DND-41 (cell line): Measurements from ENCODE around the gene FAM13A.

ENCODE experiments used
- ATAC-seq: fragments of 200-7000 bp; cut with Tn5 transposase; 3 replicates; pipeline ENCODE4 v1.9.1; 2021; ENCODE audit warnings: low read depth; ENCODE audit not compliant: insufficient read depth
- DNase-seq: peaks from one replicate; pipeline ENCODE4 v3.0.0-alpha.2; 2020
- H2AFZ ChIP-seq: 2 replicates; pipeline ENCODE4 v1.6.0; 2012; ENCODE audit warnings: low read depth, low read length
- H3K27ac ChIP-seq: 2 replicates; pipeline ENCODE4 v1.5.1; 2012; ENCODE audit warnings: low read length, inconsistent platforms
- H3K27me3 ChIP-seq: fragments of 200-600 bp; sonication (generic); 2 replicates; pipeline ENCODE4 v1.6.0; 2012; ENCODE audit warnings: low read length, mild to moderate bottlenecking, inconsistent platforms; ENCODE audit not compliant: insufficient read depth, poor library complexity
- H3K36me3 ChIP-seq: 2 replicates; pipeline ENCODE4 v1.5.1; 2012; ENCODE audit warnings: low read length, inconsistent platforms; ENCODE audit not compliant: insufficient read depth
- H3K4me1 ChIP-seq: 2 replicates; pipeline ENCODE4 v1.5.1; 2012; ENCODE audit warnings: mild to moderate bottlenecking, low read length; ENCODE audit not compliant: insufficient read depth
- H3K4me2 ChIP-seq: 2 replicates; pipeline ENCODE4 v1.6.0; 2012; ENCODE audit warnings: mild to moderate bottlenecking, moderate library complexity, low read length, inconsistent platforms; ENCODE audit not compliant: insufficient read depth
- H3K4me3 ChIP-seq, 2 experiments: fragments of 200-600 bp in 1 of 2; shearing (Covaris generic) in 1 of 2; 2 replicates each; pipeline ENCODE4 v1.5.1; 2012 to 2016; ENCODE audit warnings: inconsistent platforms in 2 of 2, low read length in 2 of 2, mild to moderate bottlenecking in 2 of 2, low read depth in 1 of 2, moderate library complexity in 1 of 2
- H3K79me2 ChIP-seq: 2 replicates; pipeline ENCODE4 v1.6.0; 2012; ENCODE audit warnings: low read length, inconsistent platforms; ENCODE audit not compliant: insufficient read depth
- H3K9ac ChIP-seq: 2 replicates; pipeline ENCODE4 v1.6.0; 2012; ENCODE audit warnings: low read depth, mild to moderate bottlenecking, inconsistent platforms, low read length, moderate library complexity
- H3K9me3 ChIP-seq: 2 replicates; pipeline ENCODE4 v1.5.1; 2012; ENCODE audit warnings: low read length, moderate library complexity, mild to moderate bottlenecking, inconsistent platforms; ENCODE audit not compliant: insufficient read depth, severe bottlenecking
- H4K20me1 ChIP-seq: 2 replicates; pipeline ENCODE4 v1.6.0; 2012; ENCODE audit warnings: low read length; ENCODE audit not compliant: insufficient read depth
- CTCF ChIP-seq: IDR thresholded peaks from 2 replicates; pipeline ENCODE4 v1.5.1; 2012; ENCODE audit warnings: borderline replicate concordance, low read length, moderate library complexity, mild to moderate bottlenecking; ENCODE audit not compliant: poor library complexity, severe bottlenecking; ENCODE audit errors: extremely low read depth
- EZH2 ChIP-seq: IDR thresholded peaks from 3 replicates; pipeline ENCODE4 v1.6.1; 2012; ENCODE audit warnings: borderline replicate concordance, low read depth, mild to moderate bottlenecking, moderate library complexity, low read length, inconsistent platforms; ENCODE audit not compliant: severe bottlenecking

The FAM13A gene

GRCh38 chr4:88752754-88753153, 304.2 kb downstream of the FAM13A start:
- Histone ChIP-seq H3K4me3 (no peak overlapping the region), H3K27me3 (no peaks in the 10 kb centered on the region), H3K9ac (no peak overlapping the region), H3K79me2 (no peaks in the 10 kb centered on the region), H4K20me1 (no peaks in the 10 kb centered on the region), H3K27ac (no peak overlapping the region), H2AFZ (no peak overlapping the region), H3K4me2 (no peak overlapping the region), H3K36me3 (peaks cover 19% of the 10 kb centered on the region), H3K9me3 (no peaks in the 10 kb centered on the region), H3K4me1 (no peaks in the 10 kb centered on the region)
- TF ChIP-seq EZH2 (no peak), CTCF (no peak)
- DNase-seq (no peak), ATAC-seq (no peak)

- H2AFZ ChIP-seq: no peak overlapping the region
- H3K9me3 ChIP-seq: no peaks in the 10 kb centered on the region
- no peak for TF ChIP-seq EZH2
- TF ChIP-seq CTCF: no peak
- no peak overlapping the region for H3K4me3 ChIP-seq
- H4K20me1 ChIP-seq: no peaks in the 10 kb centered on the region
- no peaks in the 10 kb centered on the region for H3K79me2 ChIP-seq
- no peaks in the 10 kb centered on the region for H3K27me3 ChIP-seq
- H3K36me3 ChIP-seq: peaks cover 23% of the 10 kb centered on the region
- no peak for ATAC-seq
- H3K27ac ChIP-seq: no peak overlapping the region
- no peak overlapping the region for H3K4me2 ChIP-seq
- no peaks in the 10 kb centered on the region for H3K4me1 ChIP-seq
- H3K9ac ChIP-seq: no peak overlapping the region
- DNase-seq: no peak
Measured at GRCh38 chr4:88752076-88752463, 304.9 kb downstream of the FAM13A start.

GRCh38 chr4:88751258-88752075, 305.5 kb downstream of the FAM13A start:
- Histone ChIP-seq H3K27ac (no peak overlapping the region), H3K4me2 (no peak overlapping the region)

More at GRCh38 chr4:88751258-88752075, 305.5 kb downstream of the FAM13A start:
- Histone ChIP-seq H3K9ac (no peak overlapping the region), H3K36me3 (peaks cover 23% of the 10 kb centered on the region), H3K27me3 (no peaks in the 10 kb centered on the region), H3K4me1 (no peaks in the 10 kb centered on the region), H3K79me2 (no peaks in the 10 kb centered on the region), H4K20me1 (no peaks in the 10 kb centered on the region), H3K4me3 (no peak overlapping the region), H2AFZ (no peak overlapping the region), H3K9me3 (no peaks in the 10 kb centered on the region)
- TF ChIP-seq EZH2: no peak
- no peak for TF ChIP-seq CTCF
- ATAC-seq (no peak), DNase-seq (no peak)
